ENCODE measurements around the gene CKB. TPM values are rescaled to one million over a fixed set of nuclear protein-coding genes. Genes with fewer than 3 reads are reported as not detected.

Gene CKB
- total and polyA plus RNA-seq, 9 of the 15 experiments (the other 6 are each of a cell fraction or from before 2014, with no cell fraction given): 23.9 to 692 (median 132) TPM

DNA sequence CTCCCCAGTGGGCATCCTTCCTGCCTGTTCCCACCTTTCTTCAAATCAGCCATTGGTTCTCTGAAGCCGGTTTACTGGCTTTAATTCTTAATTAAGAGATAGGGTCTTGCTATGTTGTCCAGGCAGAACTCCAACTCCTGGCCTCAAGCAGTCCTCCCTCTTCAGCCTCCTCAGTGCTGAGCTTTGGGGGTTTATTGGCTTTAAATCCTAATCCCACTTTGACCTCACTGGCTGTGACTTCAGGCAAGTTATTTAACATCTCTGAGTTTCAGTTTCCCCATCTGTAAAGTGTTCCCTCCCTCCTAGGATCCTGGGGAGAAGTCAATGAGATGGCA lies 4.3 kb upstream of the CKB start:
- H2AFZ ChIP-seq (ENCODE audit: low read depth, low read length): no peak overlapping the region
- WGBS (ENCODE audit: insufficient coverage, low coverage, missing lambda C conversion rate): 80% methylated on average over 1 of the region's 1 CpG
- ChIA-PET POLR2A (interaction anchor here (0.7 to 0.9 kb wide), 2 partner anchors 10 to 428 kb away, joined by 3 to 4 read pairs; no protein-coding TSS in a partner anchor), CTCF (ENCODE audit: low intra/inter-chr PET ratio) (no interaction called here)
- no peak overlapping the region for H3K4me3 ChIP-seq
- no peaks in the 10 kb centered on the region for H3K27me3 ChIP-seq (ENCODE audit: control insufficient read depth in 2 of 2, insufficient read depth in 2 of 2, low read length in 2 of 2)
- H3K79me2 ChIP-seq (ENCODE audit: control insufficient read depth, insufficient read depth, low read length): peaks cover 38% of the 10 kb centered on the region
- DNase-seq (ENCODE audit: extremely low read depth in 1 of 4, low spot score in 3 of 4): no peak
- H3K4me2 ChIP-seq (ENCODE audit: insufficient read depth, low read length): no peak overlapping the region
- FAIRE-seq: no peak
- H3K9me3 ChIP-seq (replicated peaks; ENCODE audit: control insufficient read depth, insufficient read depth, low read depth, low read length): no peaks in the 10 kb centered on the region
- H4K20me1 ChIP-seq (replicated peaks; ENCODE audit: control insufficient read depth, insufficient read depth, low read length): no peaks in the 10 kb centered on the region; the same call in 1 of the 2 replicates
- H3K9ac ChIP-seq (ENCODE audit: insufficient read depth in 1 of 2, low read depth in 2 of 2, low read length in 2 of 2): peak overlapping the region in 1 of 2 experiments; percentile 93; a peak in 1 of 4 replicates
- ATAC-seq: no peak
- H3K27ac ChIP-seq (ENCODE audit: extremely low read depth, low read depth, low read length): no peak overlapping the region
- in situ Hi-C loops (cut with MboI) (no loop called here), intact Hi-C loops (cut with micrococcal nuclease) (loop anchor here (10.0 kb wide), 1 partner anchor 132 kb away; no protein-coding TSS in a partner anchor)
- H3K4me1 ChIP-seq (replicated peaks in 1 of 2; ENCODE audit: control insufficient read depth in 2 of 2, insufficient read depth in 2 of 2, low read length in 2 of 2): peaks cover 21 to 86% of the 10 kb centered on the region in 2 experiments; a peak in 4 of 5 replicates
- H3K36me3 ChIP-seq (ENCODE audit: control insufficient read depth, insufficient read depth, low read length): peaks cover 17% of the 10 kb centered on the region; the same call in 2 of the 3 replicates
- no TSS peak for BruUV-seq (replicated peaks)
- H3K9me1 ChIP-seq (ENCODE audit: control insufficient read depth, insufficient read depth, low read length): peaks cover 6% of the 10 kb centered on the region
- TF ChIP-seq ZNF263 (CRISPR knock-in tag; IDR thresholded peaks at IDR 0.05; ENCODE audit: borderline replicate concordance) (0 out of 2 replicates have a peak, but pooled peaks have one; percentile 27), ZNF121 (CRISPR knock-in tag; conservative IDR thresholded peaks at IDR 0.05) (peak; percentile 91), BCOR (IDR thresholded peaks at IDR 0.05) (peak; percentile 20; the same call in 1 of the 2 replicates), ZNF436 (CRISPR knock-in tag; IDR thresholded peaks at IDR 0.05) (no peak)
- TF ChIP-seq, protein P1, sequence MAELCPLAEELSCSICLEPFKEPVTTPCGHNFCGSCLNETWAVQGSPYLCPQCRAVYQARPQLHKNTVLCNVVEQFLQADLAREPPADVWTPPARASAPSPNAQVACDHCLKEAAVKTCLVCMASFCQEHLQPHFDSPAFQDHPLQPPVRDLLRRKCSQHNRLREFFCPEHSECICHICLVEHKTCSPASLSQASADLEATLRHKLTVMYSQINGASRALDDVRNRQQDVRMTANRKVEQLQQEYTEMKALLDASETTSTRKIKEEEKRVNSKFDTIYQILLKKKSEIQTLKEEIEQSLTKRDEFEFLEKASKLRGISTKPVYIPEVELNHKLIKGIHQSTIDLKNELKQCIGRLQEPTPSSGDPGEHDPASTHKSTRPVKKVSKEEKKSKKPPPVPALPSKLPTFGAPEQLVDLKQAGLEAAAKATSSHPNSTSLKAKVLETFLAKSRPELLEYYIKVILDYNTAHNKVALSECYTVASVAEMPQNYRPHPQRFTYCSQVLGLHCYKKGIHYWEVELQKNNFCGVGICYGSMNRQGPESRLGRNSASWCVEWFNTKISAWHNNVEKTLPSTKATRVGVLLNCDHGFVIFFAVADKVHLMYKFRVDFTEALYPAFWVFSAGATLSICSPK (IDR thresholded peaks at IDR 0.05; ENCODE audit: borderline replicate concordance): no peak
